Measurements from ENCODE around the gene DAB1. TPM values are rescaled to one million over a fixed set of nuclear protein-coding genes. Genes with fewer than 3 reads are reported as not detected.

The DAB1 gene
- polyA plus RNA-seq, 1 donor from 2014 or later: 11.4 TPM

DNA sequence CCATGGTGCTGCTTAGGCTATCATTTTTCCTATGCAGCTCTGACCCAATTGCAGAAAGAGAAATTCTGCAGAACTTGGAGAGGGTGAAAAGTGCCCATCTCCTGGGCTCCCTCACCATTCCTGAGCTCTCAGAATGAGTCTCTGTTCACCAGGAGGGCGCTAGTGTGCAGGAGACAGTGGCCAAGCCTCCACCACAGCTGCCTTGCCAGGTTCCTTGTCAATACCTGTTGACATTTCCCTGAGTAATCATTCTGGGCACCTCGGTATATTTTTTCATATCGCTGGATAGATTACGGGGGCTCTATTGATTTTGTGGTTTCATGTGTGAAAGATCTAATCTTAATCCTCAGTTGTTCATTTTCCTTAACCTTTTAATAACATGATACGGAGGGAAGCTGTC lies 445.0 kb downstream of the DAB1 start:
- no peaks in the 10 kb centered on the region for H4K20me1 ChIP-seq (ENCODE audit: insufficient read depth)

DNA sequence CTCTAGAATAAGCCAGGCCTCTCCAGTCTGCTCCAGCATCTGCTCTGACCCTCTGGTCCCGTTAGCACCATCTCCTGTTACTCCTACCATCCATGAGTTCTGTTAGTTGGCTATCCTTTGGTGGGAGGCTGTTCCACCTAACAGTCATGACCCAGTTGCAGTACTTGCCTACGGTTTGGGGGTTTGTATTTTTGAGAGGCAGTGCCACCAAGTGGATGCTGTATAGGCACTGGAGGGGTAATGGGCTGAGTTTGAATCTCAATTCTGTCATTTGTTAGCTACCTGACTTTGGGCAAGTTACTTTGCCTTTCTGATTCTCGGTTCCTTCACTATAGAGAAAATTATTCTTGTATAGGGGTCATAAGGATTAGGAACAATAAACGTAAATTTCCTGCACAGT lies 445.9 kb downstream of the DAB1 start:
- Histone ChIP-seq H3K9me2 (ENCODE audit: insufficient read depth, low read length) (no peaks in the 10 kb centered on the region), H3K9me3 (ENCODE audit: low read length) (no peaks in the 10 kb centered on the region), H3K9ac (ENCODE audit: low read length) (no peak overlapping the region), H3K4me3 (ENCODE audit: low read length) (no peak overlapping the region), H3K36me3 (ENCODE audit: insufficient read depth, low read length) (no peaks in the 10 kb centered on the region), H2AFZ (ENCODE audit: low read depth, low read length) (no peak overlapping the region), H4K20me1 (ENCODE audit: insufficient read depth) (no peaks in the 10 kb centered on the region), H3K79me2 (replicated peaks; ENCODE audit: insufficient read depth, low read length) (no peaks in the 10 kb centered on the region), H3K4me2 (ENCODE audit: low read length) (no peak overlapping the region), H3F3A (ENCODE audit: insufficient read depth, low read length, poor library complexity, severe bottlenecking) (no peaks in the 10 kb centered on the region), H3K27me3 (ENCODE audit: insufficient read depth, low read depth, low read length) (no peaks in the 10 kb centered on the region), H3K27ac (ENCODE audit: low read length) (no peak overlapping the region)
- TF ChIP-seq RAD21 (conservative IDR thresholded peaks at IDR 0.05) (no peak), POLR2AphosphoS5 (IDR thresholded peaks at IDR 0.05) (no peak), EP300 (conservative IDR thresholded peaks at IDR 0.05; ENCODE audit: poor library complexity, severe bottlenecking) (no peak), MXI1 (conservative IDR thresholded peaks at IDR 0.05; ENCODE audit: poor library complexity, severe bottlenecking) (no peak), TAF1 (IDR thresholded peaks at IDR 0.05; ENCODE audit: low read depth) (no peak)
- TF ChIP-seq, protein P1, sequence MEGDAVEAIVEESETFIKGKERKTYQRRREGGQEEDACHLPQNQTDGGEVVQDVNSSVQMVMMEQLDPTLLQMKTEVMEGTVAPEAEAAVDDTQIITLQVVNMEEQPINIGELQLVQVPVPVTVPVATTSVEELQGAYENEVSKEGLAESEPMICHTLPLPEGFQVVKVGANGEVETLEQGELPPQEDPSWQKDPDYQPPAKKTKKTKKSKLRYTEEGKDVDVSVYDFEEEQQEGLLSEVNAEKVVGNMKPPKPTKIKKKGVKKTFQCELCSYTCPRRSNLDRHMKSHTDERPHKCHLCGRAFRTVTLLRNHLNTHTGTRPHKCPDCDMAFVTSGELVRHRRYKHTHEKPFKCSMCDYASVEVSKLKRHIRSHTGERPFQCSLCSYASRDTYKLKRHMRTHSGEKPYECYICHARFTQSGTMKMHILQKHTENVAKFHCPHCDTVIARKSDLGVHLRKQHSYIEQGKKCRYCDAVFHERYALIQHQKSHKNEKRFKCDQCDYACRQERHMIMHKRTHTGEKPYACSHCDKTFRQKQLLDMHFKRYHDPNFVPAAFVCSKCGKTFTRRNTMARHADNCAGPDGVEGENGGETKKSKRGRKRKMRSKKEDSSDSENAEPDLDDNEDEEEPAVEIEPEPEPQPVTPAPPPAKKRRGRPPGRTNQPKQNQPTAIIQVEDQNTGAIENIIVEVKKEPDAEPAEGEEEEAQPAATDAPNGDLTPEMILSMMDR (IDR thresholded peaks at IDR 0.05; ENCODE audit: poor library complexity, severe bottlenecking): no peak
- TF ChIP-seq, protein P2, sequence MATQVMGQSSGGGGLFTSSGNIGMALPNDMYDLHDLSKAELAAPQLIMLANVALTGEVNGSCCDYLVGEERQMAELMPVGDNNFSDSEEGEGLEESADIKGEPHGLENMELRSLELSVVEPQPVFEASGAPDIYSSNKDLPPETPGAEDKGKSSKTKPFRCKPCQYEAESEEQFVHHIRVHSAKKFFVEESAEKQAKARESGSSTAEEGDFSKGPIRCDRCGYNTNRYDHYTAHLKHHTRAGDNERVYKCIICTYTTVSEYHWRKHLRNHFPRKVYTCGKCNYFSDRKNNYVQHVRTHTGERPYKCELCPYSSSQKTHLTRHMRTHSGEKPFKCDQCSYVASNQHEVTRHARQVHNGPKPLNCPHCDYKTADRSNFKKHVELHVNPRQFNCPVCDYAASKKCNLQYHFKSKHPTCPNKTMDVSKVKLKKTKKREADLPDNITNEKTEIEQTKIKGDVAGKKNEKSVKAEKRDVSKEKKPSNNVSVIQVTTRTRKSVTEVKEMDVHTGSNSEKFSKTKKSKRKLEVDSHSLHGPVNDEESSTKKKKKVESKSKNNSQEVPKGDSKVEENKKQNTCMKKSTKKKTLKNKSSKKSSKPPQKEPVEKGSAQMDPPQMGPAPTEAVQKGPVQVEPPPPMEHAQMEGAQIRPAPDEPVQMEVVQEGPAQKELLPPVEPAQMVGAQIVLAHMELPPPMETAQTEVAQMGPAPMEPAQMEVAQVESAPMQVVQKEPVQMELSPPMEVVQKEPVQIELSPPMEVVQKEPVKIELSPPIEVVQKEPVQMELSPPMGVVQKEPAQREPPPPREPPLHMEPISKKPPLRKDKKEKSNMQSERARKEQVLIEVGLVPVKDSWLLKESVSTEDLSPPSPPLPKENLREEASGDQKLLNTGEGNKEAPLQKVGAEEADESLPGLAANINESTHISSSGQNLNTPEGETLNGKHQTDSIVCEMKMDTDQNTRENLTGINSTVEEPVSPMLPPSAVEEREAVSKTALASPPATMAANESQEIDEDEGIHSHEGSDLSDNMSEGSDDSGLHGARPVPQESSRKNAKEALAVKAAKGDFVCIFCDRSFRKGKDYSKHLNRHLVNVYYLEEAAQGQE (IDR thresholded peaks at IDR 0.05; ENCODE audit: borderline replicate concordance): no peak

More for the DNA sequence above, 445.0 kb downstream of the DAB1 start:
- H3K4me2 ChIP-seq (ENCODE audit: low read length): no peak overlapping the region
- H3K27me3 ChIP-seq (ENCODE audit: insufficient read depth, low read depth, low read length): no peaks in the 10 kb centered on the region
- TF ChIP-seq MXI1 (conservative IDR thresholded peaks at IDR 0.05; ENCODE audit: poor library complexity, severe bottlenecking): no peak
- no peak for TF ChIP-seq POLR2AphosphoS5 (IDR thresholded peaks at IDR 0.05)
- no peak for TF ChIP-seq TAF1 (IDR thresholded peaks at IDR 0.05; ENCODE audit: low read depth)
- no peak for TF ChIP-seq EZH2 (IDR thresholded peaks at IDR 0.05; ENCODE audit: borderline replicate concordance, insufficient read depth, low read length, poor library complexity, severe bottlenecking)
- TF ChIP-seq, protein P2 (IDR thresholded peaks at IDR 0.05; ENCODE audit: borderline replicate concordance): no peak
- no peak for TF ChIP-seq RAD21 (conservative IDR thresholded peaks at IDR 0.05)
- no peak for TF ChIP-seq EP300 (conservative IDR thresholded peaks at IDR 0.05; ENCODE audit: poor library complexity, severe bottlenecking)
- H3K36me3 ChIP-seq (ENCODE audit: insufficient read depth, low read length): no peaks in the 10 kb centered on the region
- H2AFZ ChIP-seq (ENCODE audit: low read depth, low read length): no peak overlapping the region
- no peaks in the 10 kb centered on the region for H3K9me3 ChIP-seq (ENCODE audit: low read length)
- no peaks in the 10 kb centered on the region for H3K9me2 ChIP-seq (ENCODE audit: insufficient read depth, low read length)
- H3K9ac ChIP-seq (ENCODE audit: low read length): no peak overlapping the region
- no peaks in the 10 kb centered on the region for H3F3A ChIP-seq (ENCODE audit: insufficient read depth, low read length, poor library complexity, severe bottlenecking)
- H3K27ac ChIP-seq (ENCODE audit: low read length): no peak overlapping the region
- H3K4me3 ChIP-seq (ENCODE audit: low read length): no peak overlapping the region
- no peaks in the 10 kb centered on the region for H3K79me2 ChIP-seq (replicated peaks; ENCODE audit: insufficient read depth, low read length)

Data from neural cell (in vitro differentiated cells).